ENCODE measurements around the gene CDHR2. TPM values are rescaled to one million over a fixed set of nuclear protein-coding genes. Genes with fewer than 3 reads are reported as not detected.

Gene CDHR2
- total and polyA plus RNA-seq, 2 donors (not counting 3 experiments of a cell fraction or from before 2014, with no cell fraction given): not detected

DNA sequence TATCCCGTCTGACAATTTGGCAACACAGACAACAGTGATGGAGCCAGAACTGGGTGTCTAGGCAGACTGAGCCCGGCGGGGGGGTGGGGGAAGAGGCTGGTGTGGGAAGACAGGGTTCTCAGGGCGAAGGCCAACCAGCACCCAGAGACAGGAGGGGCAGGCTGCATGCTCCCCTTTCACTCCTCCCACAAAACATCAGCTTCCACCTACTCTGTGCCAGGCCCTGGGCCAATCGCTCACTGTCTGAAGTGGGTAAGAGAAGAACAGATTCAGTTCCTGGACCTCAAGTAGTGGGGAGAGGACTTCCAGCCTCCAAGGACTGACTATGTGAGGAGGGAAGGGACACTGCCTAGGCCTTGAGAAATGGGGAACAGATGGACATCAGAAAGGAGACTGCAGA is 78.4 kb downstream of the CDHR2 start:
- H3K9me1 ChIP-seq (replicated peaks; ENCODE audit: control insufficient read depth, extremely low read depth, insufficient read depth, low read length): no peaks in the 10 kb centered on the region
- H3K4me2 ChIP-seq (ENCODE audit: insufficient read depth, low read length): no peak overlapping the region
- no peaks in the 10 kb centered on the region for H3K4me1 ChIP-seq (ENCODE audit: control insufficient read depth, extremely low read depth, insufficient read depth, low read length)
- dilution Hi-C loops (cut with MboI; ENCODE audit: extremely low pct_ligation_motif_present, low sequenced_read_pairs) (no loop called here), intact Hi-C loops (cut with micrococcal nuclease) (no loop called here)
- POLR2A ChIA-PET: no interaction called here
- CTCF ChIA-PET: no interaction called here
- no peaks in the 10 kb centered on the region for H3K79me2 ChIP-seq (ENCODE audit: control insufficient read depth, insufficient read depth, low read length)
- FAIRE-seq: no peak
- BruUV-seq (replicated peaks): no TSS peak
- no peak overlapping the region for H3K9ac ChIP-seq (replicated peaks; ENCODE audit: extremely low read depth, insufficient read depth, low read length)
- H2AFZ ChIP-seq (ENCODE audit: low read depth, low read length): no peak overlapping the region
- H3K27ac ChIP-seq (ENCODE audit: insufficient read depth, low read depth, low read length): no peak overlapping the region
- no peak for DNase-seq (ENCODE audit: low read depth, low spot score)
- H3K9me3 ChIP-seq (replicated peaks; ENCODE audit: control insufficient read depth, insufficient read depth, low read length): no peaks in the 10 kb centered on the region
- TF ChIP-seq EZH2 (IDR thresholded peaks at IDR 0.05; ENCODE audit: borderline replicate concordance, low read depth, low read length, severe bottlenecking): no peak
- no peak for TF ChIP-seq POLR2AphosphoS5 (IDR thresholded peaks at IDR 0.05; ENCODE audit: insufficient read depth, low read depth, low read length)
- TF ChIP-seq, protein P1, sequence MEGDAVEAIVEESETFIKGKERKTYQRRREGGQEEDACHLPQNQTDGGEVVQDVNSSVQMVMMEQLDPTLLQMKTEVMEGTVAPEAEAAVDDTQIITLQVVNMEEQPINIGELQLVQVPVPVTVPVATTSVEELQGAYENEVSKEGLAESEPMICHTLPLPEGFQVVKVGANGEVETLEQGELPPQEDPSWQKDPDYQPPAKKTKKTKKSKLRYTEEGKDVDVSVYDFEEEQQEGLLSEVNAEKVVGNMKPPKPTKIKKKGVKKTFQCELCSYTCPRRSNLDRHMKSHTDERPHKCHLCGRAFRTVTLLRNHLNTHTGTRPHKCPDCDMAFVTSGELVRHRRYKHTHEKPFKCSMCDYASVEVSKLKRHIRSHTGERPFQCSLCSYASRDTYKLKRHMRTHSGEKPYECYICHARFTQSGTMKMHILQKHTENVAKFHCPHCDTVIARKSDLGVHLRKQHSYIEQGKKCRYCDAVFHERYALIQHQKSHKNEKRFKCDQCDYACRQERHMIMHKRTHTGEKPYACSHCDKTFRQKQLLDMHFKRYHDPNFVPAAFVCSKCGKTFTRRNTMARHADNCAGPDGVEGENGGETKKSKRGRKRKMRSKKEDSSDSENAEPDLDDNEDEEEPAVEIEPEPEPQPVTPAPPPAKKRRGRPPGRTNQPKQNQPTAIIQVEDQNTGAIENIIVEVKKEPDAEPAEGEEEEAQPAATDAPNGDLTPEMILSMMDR (IDR thresholded peaks at IDR 0.05; ENCODE audit: extremely low read depth in 1 of 2, insufficient read depth in 1 of 2, low read depth in 1 of 2, low read length in 2 of 2): no peak
- TF ChIP-seq GATA2 (IDR thresholded peaks at IDR 0.05; ENCODE audit: insufficient read depth, insufficient read length, low read depth, low read length): no peak
- TF ChIP-seq FOS (IDR thresholded peaks at IDR 0.05; ENCODE audit: borderline replicate concordance, insufficient read depth, low read length): no peak
- TF ChIP-seq POLR2A (IDR thresholded peaks at IDR 0.05; ENCODE audit: low read depth, low read length): no peak
- no peak for TF ChIP-seq MYC (IDR thresholded peaks at IDR 0.05; ENCODE audit: low read depth, low read length)
- no peak for TF ChIP-seq JUN (IDR thresholded peaks at IDR 0.05; ENCODE audit: borderline replicate concordance, insufficient read depth, insufficient read length, low read depth)
- TF ChIP-seq, protein P2, sequence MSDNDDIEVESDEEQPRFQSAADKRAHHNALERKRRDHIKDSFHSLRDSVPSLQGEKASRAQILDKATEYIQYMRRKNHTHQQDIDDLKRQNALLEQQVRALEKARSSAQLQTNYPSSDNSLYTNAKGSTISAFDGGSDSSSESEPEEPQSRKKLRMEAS (IDR thresholded peaks at IDR 0.05; ENCODE audit: insufficient read depth, insufficient read length): no peak
- H4K20me1 ChIP-seq (replicated peaks; ENCODE audit: control insufficient read depth, extremely low read depth, insufficient read depth, low read length): no peaks in the 10 kb centered on the region
- H3K27me3 ChIP-seq (ENCODE audit: control insufficient read depth in 2 of 2, insufficient read depth in 2 of 2, low read length in 2 of 2): peaks cover 49 to 57% of the 10 kb centered on the region in 2 experiments
- no peak overlapping the region for H3K4me3 ChIP-seq (replicated peaks in 1 of 3; ENCODE audit: insufficient read depth in 1 of 3, low read depth in 1 of 3, low read length in 3 of 3)
- H3K36me3 ChIP-seq (ENCODE audit: control insufficient read depth in 2 of 2, extremely low read depth in 1 of 2, insufficient read depth in 2 of 2, low read length in 2 of 2): no peaks in the 10 kb centered on the region

All from endothelial cell of umbilical vein (primary cell).